Kidney capillary endothelial cell (primary cell): ENCODE results near the gene PCDHGA5.
"Not testable (repeated sequence)": the region's sequence is repeated elsewhere in the genome, so short reads cannot be mapped to it uniquely, and the experiment has no call there.

Source experiments
- DNase-seq: peaks from one replicate; pipeline ENCODE4 v3.0.0-alpha.2; 2018; ENCODE audit warnings: low spot score

PCDHGA5 gene

GRCh38 chr5:141351591-141351990 lies 12.4 kb upstream of the PCDHGA5 start:
- DNase-seq, result no peak

- DNase-seq, result no peak
These were observed 9.0 kb upstream of the PCDHGA5 start, which contains the start of gene PCDHGA4 for GRCh38 chr5:141354900-141355469. PCDHGA4 (plus strand) TSS chr5:141355021; CDS start chr5:141355108, 87 bp downstream.

GRCh38 chr5:141355641-141356040 lies 8.3 kb upstream of the PCDHGA5 start:
- no peak for DNase-seq

- no peak for DNase-seq
These were observed 7.8 kb upstream of the PCDHGA5 start for GRCh38 chr5:141356133-141356532.

GRCh38 chr5:141356950-141357349 lies 7.0 kb upstream of the PCDHGA5 start:
- DNase-seq, result no peak

- DNase-seq, result no peak
These were observed 4.1 kb upstream of the PCDHGA5 start, which contains the start of gene PCDHGB2 for GRCh38 chr5:141359790-141360426. PCDHGB2 (plus strand) TSS chr5:141359994; CDS start chr5:141360136, 142 bp downstream.

GRCh38 chr5:141360685-141361084 lies 3.3 kb upstream of the PCDHGA5 start:
- no peak for DNase-seq

GRCh38 chr5:141362719-141363118 lies 1.2 kb upstream of the PCDHGA5 start:
- no peak for DNase-seq

GRCh38 chr5:141366016-141366896 lies 2.3 kb downstream of the PCDHGA5 start:
- DNase-seq, result no peak

- DNase-seq, result no peak
These were observed 6.3 kb downstream of the PCDHGA5 start, which contains the start of gene PCDHGB3 for GRCh38 chr5:141369994-141370848. PCDHGB3 (plus strand) TSS chr5:141370242; CDS start chr5:141370395, 153 bp downstream.

GRCh38 chr5:141371572-141372475 lies 7.9 kb downstream of the PCDHGA5 start:
- DNase-seq, result no peak

GRCh38 chr5:141373673-141374317 lies 9.8 kb downstream of the PCDHGA5 start, which contains the start of gene PCDHGA6:
PCDHGA6 (plus strand) TSS chr5:141373891; CDS start chr5:141374084, 193 bp downstream.
- no peak for DNase-seq

- DNase-seq, result no peak
These were observed 10.7 kb downstream of the PCDHGA5 start for GRCh38 chr5:141374627-141375026.

GRCh38 chr5:141375444-141376155 lies 11.6 kb downstream of the PCDHGA5 start:
- DNase-seq, result not testable (repeated sequence)

- DNase-seq, result no peak
These were observed 18.7 kb downstream of the PCDHGA5 start, which contains the start of gene PCDHGA7 for GRCh38 chr5:141382469-141383294. PCDHGA7 (plus strand) TSS chr5:141382742; CDS start chr5:141382900, 158 bp downstream.

GRCh38 chr5:141383345-141383744 lies 19.4 kb downstream of the PCDHGA5 start:
- no peak for DNase-seq

GRCh38 chr5:141384471-141385267 lies 20.7 kb downstream of the PCDHGA5 start:
- no peak for DNase-seq
